AG20443 (cell line): ENCODE results near the gene SLX4IP.

Experiments
- DNase-seq: peaks from one replicate; pipeline ENCODE4 v3.0.0; 2012; ENCODE audit warnings: low spot score, mixed read lengths

The SLX4IP gene

GRCh38 chr20:10651227-10651990, 216.3 kb downstream of the SLX4IP start:
- no peak for DNase-seq

- DNase-seq = no peak
These were observed 217.1 kb downstream of the SLX4IP start for GRCh38 chr20:10652185-10652584.

GRCh38 chr20:10652660-10653261, 217.7 kb downstream of the SLX4IP start:
- DNase-seq = no peak

GRCh38 chr20:10653599-10654249, 218.6 kb downstream of the SLX4IP start:
- peak; percentile 49 for DNase-seq

GRCh38 chr20:10654250-10654610, 219.1 kb downstream of the SLX4IP start:
- no peak for DNase-seq

GRCh38 chr20:10654630-10655029, 219.5 kb downstream of the SLX4IP start:
- no peak for DNase-seq

- no peak for DNase-seq
These were observed 220.9 kb downstream of the SLX4IP start for GRCh38 chr20:10655720-10656669.

GRCh38 chr20:10657453-10657852, 222.3 kb downstream of the SLX4IP start:
- DNase-seq = no peak

GRCh38 chr20:10658051-10658823, 223.1 kb downstream of the SLX4IP start:
- no peak for DNase-seq

GRCh38 chr20:10658876-10659632, 223.9 kb downstream of the SLX4IP start:
- DNase-seq = no peak

GRCh38 chr20:10659651-10660601, 224.8 kb downstream of the SLX4IP start:
- DNase-seq = no peak

GRCh38 chr20:10660661-10661060, 225.6 kb downstream of the SLX4IP start:
- no peak for DNase-seq

GRCh38 chr20:10661261-10661660, 226.2 kb downstream of the SLX4IP start:
- DNase-seq = no peak

- no peak for DNase-seq
These were observed 227.0 kb downstream of the SLX4IP start for GRCh38 chr20:10662151-10662550.

- no peak for DNase-seq
These were observed 227.8 kb downstream of the SLX4IP start for GRCh38 chr20:10662661-10663458.

GRCh38 chr20:10663756-10664155, 228.7 kb downstream of the SLX4IP start:
- DNase-seq = no peak

GRCh38 chr20:10665027-10665561, 230.0 kb downstream of the SLX4IP start:
- DNase-seq = no peak

- DNase-seq = no peak
These were observed 230.7 kb downstream of the SLX4IP start for GRCh38 chr20:10665791-10666190.
